ENCODE measurements around the gene DUSP3. TPM values are rescaled to one million over a fixed set of nuclear protein-coding genes. Genes with fewer than 3 reads are reported as not detected.
A peak's percentile ranks its signal among the peaks of the same experiment; 100 is the strongest.

DUSP3 gene
- total RNA-seq, 1 donor from 2014 or later = 100.0 TPM

DNA sequence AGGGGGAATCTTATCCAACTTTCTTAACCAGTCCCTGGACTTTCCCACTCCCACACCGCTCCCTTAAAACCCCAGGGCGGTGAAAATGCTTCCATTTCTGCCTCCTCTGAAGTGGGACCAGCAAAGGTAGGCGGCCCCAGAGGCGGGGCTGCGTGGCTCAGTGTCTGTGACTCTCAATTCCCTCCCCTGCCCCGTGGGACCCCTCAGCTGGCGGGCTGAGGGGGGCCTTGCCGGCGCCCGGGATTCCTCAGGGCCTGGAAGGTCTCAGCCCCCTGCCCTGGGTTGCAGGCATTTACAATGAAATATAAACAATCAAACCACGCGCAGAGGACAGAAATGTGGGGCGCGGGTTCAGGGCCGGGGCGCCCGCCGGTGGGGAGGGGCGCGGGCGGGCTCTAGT, 23.8 kb downstream of the DUSP3 start:
- TF ChIP-seq, protein P1, sequence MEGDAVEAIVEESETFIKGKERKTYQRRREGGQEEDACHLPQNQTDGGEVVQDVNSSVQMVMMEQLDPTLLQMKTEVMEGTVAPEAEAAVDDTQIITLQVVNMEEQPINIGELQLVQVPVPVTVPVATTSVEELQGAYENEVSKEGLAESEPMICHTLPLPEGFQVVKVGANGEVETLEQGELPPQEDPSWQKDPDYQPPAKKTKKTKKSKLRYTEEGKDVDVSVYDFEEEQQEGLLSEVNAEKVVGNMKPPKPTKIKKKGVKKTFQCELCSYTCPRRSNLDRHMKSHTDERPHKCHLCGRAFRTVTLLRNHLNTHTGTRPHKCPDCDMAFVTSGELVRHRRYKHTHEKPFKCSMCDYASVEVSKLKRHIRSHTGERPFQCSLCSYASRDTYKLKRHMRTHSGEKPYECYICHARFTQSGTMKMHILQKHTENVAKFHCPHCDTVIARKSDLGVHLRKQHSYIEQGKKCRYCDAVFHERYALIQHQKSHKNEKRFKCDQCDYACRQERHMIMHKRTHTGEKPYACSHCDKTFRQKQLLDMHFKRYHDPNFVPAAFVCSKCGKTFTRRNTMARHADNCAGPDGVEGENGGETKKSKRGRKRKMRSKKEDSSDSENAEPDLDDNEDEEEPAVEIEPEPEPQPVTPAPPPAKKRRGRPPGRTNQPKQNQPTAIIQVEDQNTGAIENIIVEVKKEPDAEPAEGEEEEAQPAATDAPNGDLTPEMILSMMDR (IDR thresholded peaks at IDR 0.05) = no peak
- H3K4me1 ChIP-seq = peaks cover 9% of the 10 kb centered on the region
- H3K9me3 ChIP-seq = no peaks in the 10 kb centered on the region
- no peak for ATAC-seq
- H3K36me3 ChIP-seq = no peaks in the 10 kb centered on the region
- no peak overlapping the region for H3K27ac ChIP-seq
- no peak for DNase-seq
- peaks cover 19% of the 10 kb centered on the region for H3K27me3 ChIP-seq
- H3K4me3 ChIP-seq = no peak overlapping the region
- intact Hi-C loops (cut with DNase I) = loop anchor here (5.0 to 10.0 kb wide), 2 partner anchors 63 to 170 kb away; no protein-coding TSS in a partner anchor

DNA sequence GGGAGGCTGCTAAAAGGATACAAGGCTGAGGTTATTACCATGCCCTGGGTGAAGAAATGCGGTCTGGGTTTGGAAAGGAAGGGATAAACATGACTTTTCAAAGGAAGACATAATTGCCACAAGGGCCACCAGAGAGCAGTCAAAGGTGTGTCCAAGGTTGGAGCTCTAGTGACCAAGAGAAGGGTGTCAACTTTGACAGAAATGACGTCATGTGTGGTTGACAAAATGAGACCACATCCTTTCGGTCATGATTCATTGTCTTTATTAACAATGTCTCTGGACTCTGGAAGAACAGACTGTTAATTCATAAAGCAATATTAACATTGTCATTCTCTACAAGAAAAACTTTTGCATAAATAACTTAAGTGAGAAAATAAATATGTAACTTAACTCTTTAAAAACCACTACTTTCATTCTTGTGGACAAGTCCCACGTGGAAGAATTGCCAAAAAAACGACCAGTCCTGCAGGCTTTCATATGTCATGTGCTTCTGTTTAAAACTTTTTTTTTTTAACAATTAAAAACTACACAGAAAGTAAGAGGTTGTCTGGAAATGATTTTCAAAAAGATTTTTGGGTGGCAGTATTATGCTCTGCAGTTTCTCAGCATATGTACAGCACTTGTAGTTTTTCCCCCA, 25.2 kb downstream of the DUSP3 start:
- ATAC-seq = no peak
- no peak for DNase-seq
- H3K9me3 ChIP-seq = no peaks in the 10 kb centered on the region
- H3K4me3 ChIP-seq = no peak overlapping the region
- TF ChIP-seq, protein P1 (IDR thresholded peaks at IDR 0.05) = no peak
- intact Hi-C loops (cut with DNase I) = loop anchor here (10.0 kb wide), 1 partner anchor 169 kb away; no protein-coding TSS in a partner anchor
- no peak overlapping the region for H3K27ac ChIP-seq
- peaks cover 19% of the 10 kb centered on the region for H3K27me3 ChIP-seq
- no peaks in the 10 kb centered on the region for H3K36me3 ChIP-seq
- peaks cover 9% of the 10 kb centered on the region for H3K4me1 ChIP-seq

DNA sequence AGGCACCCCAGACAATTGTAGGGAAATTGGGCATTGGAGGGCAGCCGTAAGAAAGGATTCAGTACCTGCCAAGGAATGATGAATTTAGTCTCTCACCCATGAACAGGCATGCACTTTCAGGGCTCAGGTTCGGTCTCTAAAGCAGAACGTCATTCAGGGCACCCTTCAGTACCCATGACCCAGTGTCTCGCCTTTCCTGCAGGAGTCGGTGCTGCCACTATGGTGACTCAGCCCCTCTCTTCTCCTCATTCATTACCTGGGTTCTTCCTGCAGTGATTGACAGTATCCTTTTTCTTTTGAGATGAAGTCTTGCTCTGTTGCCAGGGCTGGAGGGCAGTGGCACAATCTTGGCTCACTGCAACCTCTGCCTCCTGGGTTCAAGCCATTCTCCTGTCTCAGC, 28.6 kb downstream of the DUSP3 start:
- no peak for ATAC-seq
- DNase-seq = no peak
- TF ChIP-seq, protein P1 (IDR thresholded peaks at IDR 0.05) = no peak
- H3K4me1 ChIP-seq = peaks cover 3% of the 10 kb centered on the region
- no peaks in the 10 kb centered on the region for H3K36me3 ChIP-seq
- no peak overlapping the region for H3K27ac ChIP-seq
- no peak overlapping the region for H3K4me3 ChIP-seq
- intact Hi-C loops (cut with DNase I) = loop anchor here (10.0 kb wide), 1 partner anchor 165 kb away; no protein-coding TSS in a partner anchor
- H3K9me3 ChIP-seq = no peaks in the 10 kb centered on the region
- H3K27me3 ChIP-seq = peaks cover 18% of the 10 kb centered on the region

DNA sequence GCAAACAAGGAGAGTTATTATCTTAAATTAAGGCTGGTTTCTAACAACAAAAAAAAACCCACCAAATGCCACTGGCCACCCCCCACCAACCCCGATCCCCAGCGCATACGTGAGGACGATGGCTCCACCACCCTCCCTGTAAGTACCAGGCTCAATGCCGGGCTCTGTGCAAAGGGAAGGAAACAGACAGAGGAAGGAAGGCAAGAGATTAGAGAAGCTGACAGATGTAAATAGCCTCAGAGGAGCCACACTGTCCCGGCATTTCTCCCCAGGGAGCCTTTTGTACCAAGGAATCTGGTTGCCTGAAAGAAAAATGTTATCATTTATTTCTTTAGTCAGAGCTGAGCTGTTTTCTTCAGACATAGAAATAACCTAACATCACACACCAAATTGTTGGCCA, 33.2 kb downstream of the DUSP3 start:
- TF ChIP-seq, protein P1 (IDR thresholded peaks at IDR 0.05) = no peak
- Histone ChIP-seq H3K9me3 (no peaks in the 10 kb centered on the region), H3K27me3 (peaks cover 12% of the 10 kb centered on the region), H3K4me3 (no peak overlapping the region), H3K36me3 (no peaks in the 10 kb centered on the region), H3K4me1 (no peaks in the 10 kb centered on the region), H3K27ac (peak overlapping the region; percentile 12)
- intact Hi-C loops (cut with DNase I) = no loop called here
- DNase-seq (no peak), ATAC-seq (no peak)

DNA sequence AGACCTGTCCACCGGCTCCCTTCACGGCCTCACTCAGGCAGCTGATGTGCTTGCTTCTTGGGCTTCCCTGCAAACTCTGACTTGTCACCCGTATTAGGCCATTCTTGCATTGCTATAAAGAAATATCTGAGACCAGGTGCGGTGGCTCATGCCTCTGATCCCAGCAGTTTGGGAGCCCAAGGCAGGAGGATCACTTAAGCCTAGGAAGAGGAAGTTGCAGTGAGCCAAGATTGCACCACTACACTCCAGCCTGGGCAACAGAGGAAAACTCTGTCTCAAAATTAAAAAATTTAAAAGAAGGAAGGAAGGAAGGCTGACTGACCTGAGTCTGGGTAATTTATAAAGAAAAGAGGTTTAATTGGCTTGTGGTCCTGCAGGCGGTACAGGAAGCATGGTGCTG, 37.1 kb downstream of the DUSP3 start:
- intact Hi-C loops (cut with DNase I) = no loop called here
- no peaks in the 10 kb centered on the region for H3K4me1 ChIP-seq
- no peak overlapping the region for H3K4me3 ChIP-seq
- no peaks in the 10 kb centered on the region for H3K9me3 ChIP-seq
- H3K27me3 ChIP-seq = no peaks in the 10 kb centered on the region
- H3K36me3 ChIP-seq = no peaks in the 10 kb centered on the region
- ATAC-seq = peak; percentile 33
- DNase-seq = no peak
- TF ChIP-seq, protein P1 (IDR thresholded peaks at IDR 0.05) = no peak
- H3K27ac ChIP-seq = no peak overlapping the region
